ENCODE measurements around the gene EHMT1.

Gene EHMT1

DNA sequence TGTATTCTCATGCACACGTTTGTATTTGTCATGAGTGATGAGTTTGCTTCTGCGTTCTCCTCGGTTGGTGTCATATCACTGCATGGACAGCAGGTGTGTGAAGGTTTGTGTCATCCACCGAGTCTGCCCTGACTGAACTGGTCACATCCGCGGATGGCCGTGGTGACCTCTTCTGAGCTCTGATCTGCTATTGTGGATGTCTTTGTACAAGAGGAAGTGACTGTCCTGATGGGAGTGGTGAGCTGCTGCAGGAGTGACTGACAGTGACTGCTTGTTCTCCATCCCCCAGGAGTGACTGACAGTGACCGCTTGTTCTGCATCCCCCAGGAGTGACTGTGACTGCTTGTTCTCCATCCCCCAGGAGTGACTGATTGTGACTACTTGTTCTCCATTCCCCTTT lies 69.9 kb downstream of the EHMT1 start:
- Mint-ChIP-seq H3K4me1 (peaks cover 13% of the 10 kb centered on the region), H3K36me3 (peaks cover 21% of the 10 kb centered on the region), H3K9me3 (no peaks in the 10 kb centered on the region), H3K27me3 (no peaks in the 10 kb centered on the region), H3K27ac (no peak overlapping the region), H3K4me3 (no peak overlapping the region)
- no peak for DNase-seq
- CTCF ChIA-PET = no interaction called here

DNA sequence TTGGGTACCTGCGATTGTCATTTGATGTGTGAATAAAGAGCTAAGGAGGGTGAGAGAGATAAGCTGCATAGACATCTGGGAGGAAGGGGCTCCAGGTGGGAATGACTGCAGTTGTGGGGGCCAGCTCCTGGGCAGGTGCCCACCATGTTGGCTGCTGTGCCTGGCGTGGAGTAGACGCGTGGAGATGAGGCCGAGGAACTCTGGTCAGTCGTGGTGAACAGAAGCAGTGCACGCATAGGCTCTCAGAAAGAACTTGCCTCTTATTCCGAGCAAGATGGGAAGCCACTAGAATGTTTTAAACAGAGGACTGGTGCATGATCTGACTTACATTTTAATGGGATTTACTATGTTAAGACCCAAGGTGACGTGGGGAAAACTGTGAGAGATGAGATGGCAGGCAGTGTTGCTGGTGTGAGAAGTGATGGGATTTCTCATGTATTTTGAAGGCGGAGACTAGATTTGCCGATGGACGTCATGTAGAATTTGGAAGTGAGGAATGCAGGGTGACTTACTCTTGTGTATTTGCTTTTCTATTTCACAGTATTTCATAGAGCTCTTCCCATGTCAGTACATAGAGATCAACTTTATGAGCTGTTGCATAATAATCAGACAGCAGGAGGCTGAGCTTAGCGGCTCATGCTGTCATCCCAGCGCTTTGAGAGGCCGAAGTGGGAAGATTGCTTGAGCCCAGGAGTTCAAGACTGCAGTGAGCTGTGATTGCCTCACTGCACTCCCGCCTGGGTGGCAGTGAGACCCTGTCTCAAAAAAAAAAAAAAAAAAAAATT lies 71.1 kb downstream of the EHMT1 start:
- Mint-ChIP-seq H3K4me3 (no peak overlapping the region), H3K9me3 (no peaks in the 10 kb centered on the region), H3K27ac (peak overlapping the region; percentile 33), H3K36me3 (peaks cover 21% of the 10 kb centered on the region), H3K27me3 (no peaks in the 10 kb centered on the region), H3K4me1 (peaks cover 13% of the 10 kb centered on the region)
- no peak for DNase-seq
- CTCF ChIA-PET = interaction anchor here (0.6 kb wide), 1 partner anchor 36 kb away, joined by 5 read pairs; no protein-coding TSS in a partner anchor

DNA sequence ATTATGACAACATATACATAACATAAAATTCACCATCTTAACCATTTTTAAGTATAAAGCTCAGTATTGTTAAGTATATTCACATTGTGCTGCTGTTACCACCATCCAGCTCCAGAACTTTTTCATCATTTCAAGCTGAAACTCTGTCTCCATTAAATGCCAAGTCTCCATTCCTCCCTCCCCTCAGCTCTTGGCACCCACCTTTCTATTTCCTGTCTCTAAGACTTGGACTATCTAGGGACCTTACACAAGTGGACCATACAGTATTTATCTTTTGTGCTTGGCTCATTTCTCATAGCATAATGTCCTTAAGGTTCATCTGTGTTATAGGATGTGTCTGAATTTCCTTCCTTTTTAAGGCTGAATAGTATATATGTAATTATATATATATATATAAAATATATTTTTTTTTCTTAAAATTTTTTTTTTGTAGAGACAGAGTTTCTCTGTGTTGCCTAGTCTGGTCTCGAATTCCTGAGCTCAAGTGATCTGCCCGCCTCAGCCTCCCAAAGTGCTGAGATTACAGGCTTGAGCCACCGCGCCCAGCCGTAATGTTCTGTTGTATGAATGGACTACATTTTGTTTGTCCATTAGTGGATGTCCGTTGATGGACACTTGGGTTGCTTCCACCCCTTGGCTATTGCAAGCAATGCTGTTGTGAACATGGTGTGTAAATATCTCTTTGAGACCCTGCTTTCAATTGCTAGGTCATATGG lies 72.3 kb downstream of the EHMT1 start:
- DNase-seq = no peak
- Mint-ChIP-seq H3K4me1 (peaks cover 13% of the 10 kb centered on the region), H3K9me3 (no peaks in the 10 kb centered on the region), H3K4me3 (no peak overlapping the region), H3K27me3 (no peaks in the 10 kb centered on the region), H3K36me3 (peaks cover 11% of the 10 kb centered on the region), H3K27ac (no peak overlapping the region)
- CTCF ChIA-PET = no interaction called here

- Mint-ChIP-seq H3K4me1 (peaks cover 13% of the 10 kb centered on the region), H3K4me3 (no peak overlapping the region), H3K27ac (no peak overlapping the region), H3K36me3 (peaks cover 11% of the 10 kb centered on the region), H3K9me3 (no peaks in the 10 kb centered on the region), H3K27me3 (no peaks in the 10 kb centered on the region)
- no peak for DNase-seq
- CTCF ChIA-PET = no interaction called here
These were observed 73.0 kb downstream of the EHMT1 start for GRCh38 chr9:137691646-137692351.

DNA sequence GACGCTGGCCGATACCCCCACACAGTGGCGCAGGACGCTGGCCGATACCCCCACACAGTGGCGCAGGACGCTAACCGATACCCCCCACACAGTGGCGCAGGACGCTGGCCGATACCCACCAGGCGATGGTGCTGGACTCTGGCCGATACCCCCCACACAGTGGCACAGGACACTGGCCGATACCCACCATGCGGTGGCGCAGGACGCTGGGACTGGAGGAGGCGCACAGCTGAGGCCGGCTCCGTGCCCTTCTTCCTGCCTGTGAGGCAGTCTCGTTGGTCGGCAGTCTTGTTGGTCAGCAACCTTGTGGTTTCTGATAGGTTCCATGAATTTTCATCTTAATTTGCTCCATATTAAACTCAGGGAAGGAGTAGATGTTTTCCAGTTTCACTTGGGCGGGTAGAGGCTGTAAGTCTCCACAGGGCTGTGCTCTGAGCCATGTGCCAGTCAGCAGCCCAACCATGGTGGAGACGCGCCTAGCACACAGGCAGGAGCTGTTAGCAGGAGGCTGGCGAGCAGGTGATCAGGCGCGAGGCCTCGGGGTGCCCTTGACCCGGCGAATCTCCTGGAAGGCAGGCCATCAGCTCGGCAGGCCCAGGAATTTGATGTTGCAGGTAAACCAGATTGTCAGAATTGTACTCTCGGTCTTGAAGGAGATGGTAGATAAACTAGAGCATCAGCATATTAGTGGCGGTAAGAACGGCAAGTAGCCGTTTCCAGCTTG lies 75.6 kb downstream of the EHMT1 start:
- no peak overlapping the region for H3K27ac Mint-ChIP-seq
- DNase-seq = no peak
- peaks cover 7% of the 10 kb centered on the region for H3K4me1 Mint-ChIP-seq
- peaks cover 10% of the 10 kb centered on the region for H3K36me3 Mint-ChIP-seq
- no peak overlapping the region for H3K4me3 Mint-ChIP-seq
- no peaks in the 10 kb centered on the region for H3K9me3 Mint-ChIP-seq
- CTCF ChIA-PET = interaction anchor here (1.3 to 1.9 kb wide), 2 partner anchors 11 to 113 kb away, joined by 3 to 7 read pairs; no protein-coding TSS in a partner anchor
- H3K27me3 Mint-ChIP-seq = no peaks in the 10 kb centered on the region

DNA sequence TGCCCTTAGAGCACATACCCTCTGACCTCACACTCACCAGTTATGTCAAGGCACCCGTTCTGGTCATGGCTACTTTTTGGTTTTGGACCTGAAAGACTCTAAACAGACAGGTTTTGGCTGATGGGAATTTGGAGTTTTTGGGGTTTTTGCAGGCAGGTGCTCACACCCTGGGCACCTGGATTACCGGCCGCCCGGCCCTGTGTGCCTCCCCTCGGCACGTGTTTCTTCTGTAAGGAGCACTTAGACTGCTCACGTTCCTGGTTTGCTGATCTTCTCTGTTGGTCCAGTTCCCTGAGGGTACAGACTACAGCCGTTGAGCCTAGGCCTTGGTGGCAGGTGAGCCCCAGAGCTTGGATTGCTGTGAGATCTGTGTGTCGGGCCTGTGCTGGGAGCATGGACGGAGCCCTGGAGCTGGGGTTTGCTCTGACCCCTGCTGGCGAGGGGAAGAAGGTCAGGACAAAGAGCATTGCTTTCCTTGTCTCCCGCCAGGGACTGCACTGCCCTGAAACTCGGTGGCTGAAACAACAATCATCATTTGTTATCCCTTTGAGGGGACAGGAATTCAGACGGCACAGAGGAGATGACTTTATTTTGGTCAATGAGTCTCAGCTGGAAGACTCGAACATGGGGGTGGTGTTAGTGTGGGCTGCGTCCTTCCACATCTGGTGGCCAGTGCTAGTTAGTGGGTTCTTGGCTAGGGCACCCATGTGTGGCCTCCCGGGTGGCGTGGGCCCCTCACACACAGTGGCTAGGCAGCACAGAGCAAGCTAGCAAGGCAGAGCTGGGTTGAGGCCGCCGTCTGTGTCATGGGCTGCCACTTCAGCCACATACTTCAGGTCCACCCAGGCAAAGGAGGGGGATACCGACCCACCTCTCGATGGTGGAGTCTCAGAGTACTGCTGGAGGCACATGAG lies 76.4 kb downstream of the EHMT1 start:
- Mint-ChIP-seq H3K4me1 (peaks cover 7% of the 10 kb centered on the region), H3K4me3 (no peak overlapping the region), H3K36me3 (peaks cover 10% of the 10 kb centered on the region), H3K9me3 (no peaks in the 10 kb centered on the region), H3K27me3 (no peaks in the 10 kb centered on the region), H3K27ac (peak overlapping the region; percentile 50)
- CTCF ChIA-PET = interaction anchor here (1.3 to 1.9 kb wide), 2 partner anchors 10 to 114 kb away, joined by 3 to 7 read pairs; no protein-coding TSS in a partner anchor
- DNase-seq = no peak

- DNase-seq = no peak
- peaks cover 6% of the 10 kb centered on the region for H3K9me3 Mint-ChIP-seq
- peaks cover 5% of the 10 kb centered on the region for H3K4me1 Mint-ChIP-seq
- H3K4me3 Mint-ChIP-seq = no peak overlapping the region
- H3K36me3 Mint-ChIP-seq = peaks cover 17% of the 10 kb centered on the region
- no peaks in the 10 kb centered on the region for H3K27me3 Mint-ChIP-seq
- H3K27ac Mint-ChIP-seq = no peak overlapping the region
- CTCF ChIA-PET = interaction anchor here (1.9 kb wide), 1 partner anchor 9 kb away, joined by 7 read pairs; no protein-coding TSS in a partner anchor
These were observed 77.5 kb downstream of the EHMT1 start for GRCh38 chr9:137696136-137696925.

- H3K27ac Mint-ChIP-seq = no peak overlapping the region
- DNase-seq = no peak
- peaks cover 20% of the 10 kb centered on the region for H3K36me3 Mint-ChIP-seq
- no peaks in the 10 kb centered on the region for H3K27me3 Mint-ChIP-seq
- peaks cover 8% of the 10 kb centered on the region for H3K9me3 Mint-ChIP-seq
- no peak overlapping the region for H3K4me3 Mint-ChIP-seq
- H3K4me1 Mint-ChIP-seq = peaks cover 2% of the 10 kb centered on the region
- CTCF ChIA-PET = no interaction called here
These were observed 78.4 kb downstream of the EHMT1 start for GRCh38 chr9:137697193-137697592.

GRCh38 chr9:137697832-137698231 lies 79.0 kb downstream of the EHMT1 start:
- H3K9me3 Mint-ChIP-seq = peaks cover 14% of the 10 kb centered on the region
- peaks cover 23% of the 10 kb centered on the region for H3K36me3 Mint-ChIP-seq
- no peak overlapping the region for H3K27ac Mint-ChIP-seq
- H3K4me3 Mint-ChIP-seq = no peak overlapping the region
- no peaks in the 10 kb centered on the region for H3K27me3 Mint-ChIP-seq
- H3K4me1 Mint-ChIP-seq = no peaks in the 10 kb centered on the region
- CTCF ChIA-PET = no interaction called here
- DNase-seq = no peak

GRCh38 chr9:137700911-137701310 lies 82.1 kb downstream of the EHMT1 start:
- peaks cover 41% of the 10 kb centered on the region for H3K36me3 Mint-ChIP-seq
- CTCF ChIA-PET = no interaction called here
- no peaks in the 10 kb centered on the region for H3K27me3 Mint-ChIP-seq
- peaks cover 14% of the 10 kb centered on the region for H3K4me1 Mint-ChIP-seq
- no peak for DNase-seq
- no peak overlapping the region for H3K27ac Mint-ChIP-seq
- peaks cover 35% of the 10 kb centered on the region for H3K9me3 Mint-ChIP-seq
- H3K4me3 Mint-ChIP-seq = no peak overlapping the region

DNA sequence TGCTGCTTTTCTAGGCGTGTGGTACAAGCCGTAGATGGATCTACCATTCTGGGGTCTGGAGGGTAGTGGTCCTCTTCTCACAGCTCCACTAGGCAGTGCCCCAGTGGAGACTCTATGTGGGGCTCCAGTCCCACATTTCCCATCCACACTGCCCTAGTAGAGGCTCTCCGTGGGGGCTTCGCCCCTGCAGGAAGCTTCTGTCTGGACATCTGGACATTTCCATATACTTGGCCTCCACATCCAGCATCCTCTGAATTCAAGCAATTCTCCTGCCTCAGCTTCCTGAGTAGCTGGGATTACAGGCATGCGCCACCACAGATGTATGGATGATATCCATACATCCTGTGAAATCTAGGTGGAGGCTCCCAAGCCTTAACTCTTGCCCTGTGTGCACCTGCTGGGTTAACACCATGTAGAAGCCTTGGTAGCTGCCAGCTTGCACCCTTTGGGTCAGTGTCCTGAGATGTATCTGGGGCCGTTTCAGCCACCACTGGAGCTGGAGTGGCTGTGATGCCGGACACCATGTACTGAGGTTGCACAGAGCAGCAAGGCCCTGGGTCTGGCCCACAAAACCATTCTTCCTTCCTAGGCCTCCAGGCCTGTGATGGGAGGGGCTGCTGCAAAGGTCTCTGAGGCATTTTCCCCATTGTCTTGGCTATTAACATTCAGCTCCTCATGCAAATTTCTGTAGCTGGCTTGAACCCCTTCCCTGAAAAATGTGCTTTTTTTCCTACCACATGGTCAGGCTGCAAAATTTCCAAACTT lies 84.0 kb downstream of the EHMT1 start:
- H3K27ac Mint-ChIP-seq = no peak overlapping the region
- H3K4me1 Mint-ChIP-seq = peaks cover 22% of the 10 kb centered on the region
- no peak overlapping the region for H3K4me3 Mint-ChIP-seq
- peaks cover 35% of the 10 kb centered on the region for H3K9me3 Mint-ChIP-seq
- peaks cover 38% of the 10 kb centered on the region for H3K36me3 Mint-ChIP-seq
- H3K27me3 Mint-ChIP-seq = no peaks in the 10 kb centered on the region
- DNase-seq = no peak
- CTCF ChIA-PET = interaction anchor here (0.7 kb wide), 1 partner anchor 51 kb away, joined by 3 read pairs; no protein-coding TSS in a partner anchor

All from activated naive CD4-positive, alpha-beta T cell treated with anti-CD3 and anti-CD28 coated beads, Interleukin-2, amount 10 ng/mL, durations not matched to agents 7 days and 5 days (primary cell).